NOMO-1 (cell line): Measurements from ENCODE around the gene CRYBG2.
A peak's percentile ranks its signal among the peaks of the same experiment; 100 is the strongest.

Experiments
- DNase-seq, 2 experiments: peaks; one replicate each; lab custom pipeline; 2025; ENCODE audit not compliant: unreplicated experiment in 2 of 2; lab: John Stamatoyannopoulos, UW

CRYBG2 gene

DNA sequence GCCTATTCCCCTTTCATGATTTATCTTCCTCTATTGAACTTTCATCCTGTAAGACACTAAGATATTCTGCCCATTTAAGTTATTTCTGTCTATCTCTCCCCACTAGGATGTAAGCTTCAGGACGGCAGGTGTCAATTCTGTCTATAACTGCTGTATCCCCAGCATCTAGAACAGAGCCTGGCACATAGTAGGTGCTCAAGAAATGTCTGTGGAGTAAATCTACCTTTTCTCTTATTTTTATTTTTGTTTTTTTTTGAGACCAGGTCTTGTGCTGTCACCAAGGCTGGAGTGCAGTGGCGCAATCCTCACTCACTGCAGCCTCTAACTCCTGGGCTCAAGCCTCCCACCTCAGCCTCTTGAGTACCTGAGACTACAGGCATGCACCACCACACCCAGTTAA, 30.5 kb downstream of the CRYBG2 start:
- DNase-seq: no peak

DNA sequence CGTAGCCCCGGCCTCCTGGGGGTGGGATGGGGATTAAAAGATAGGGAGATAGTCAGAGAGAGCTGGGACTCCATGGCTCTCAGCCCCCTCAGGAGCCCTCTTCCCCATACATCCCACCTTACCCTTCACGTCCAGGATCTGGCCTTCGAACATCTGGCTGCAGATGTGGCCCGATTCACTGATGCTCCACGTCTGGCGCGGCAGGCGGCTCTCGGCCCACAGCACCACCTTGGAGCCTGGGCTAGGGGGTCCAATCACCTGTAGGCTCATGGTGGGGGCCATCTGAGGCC, 31.9 kb downstream of the CRYBG2 start:
- DNase-seq: no peak

DNA sequence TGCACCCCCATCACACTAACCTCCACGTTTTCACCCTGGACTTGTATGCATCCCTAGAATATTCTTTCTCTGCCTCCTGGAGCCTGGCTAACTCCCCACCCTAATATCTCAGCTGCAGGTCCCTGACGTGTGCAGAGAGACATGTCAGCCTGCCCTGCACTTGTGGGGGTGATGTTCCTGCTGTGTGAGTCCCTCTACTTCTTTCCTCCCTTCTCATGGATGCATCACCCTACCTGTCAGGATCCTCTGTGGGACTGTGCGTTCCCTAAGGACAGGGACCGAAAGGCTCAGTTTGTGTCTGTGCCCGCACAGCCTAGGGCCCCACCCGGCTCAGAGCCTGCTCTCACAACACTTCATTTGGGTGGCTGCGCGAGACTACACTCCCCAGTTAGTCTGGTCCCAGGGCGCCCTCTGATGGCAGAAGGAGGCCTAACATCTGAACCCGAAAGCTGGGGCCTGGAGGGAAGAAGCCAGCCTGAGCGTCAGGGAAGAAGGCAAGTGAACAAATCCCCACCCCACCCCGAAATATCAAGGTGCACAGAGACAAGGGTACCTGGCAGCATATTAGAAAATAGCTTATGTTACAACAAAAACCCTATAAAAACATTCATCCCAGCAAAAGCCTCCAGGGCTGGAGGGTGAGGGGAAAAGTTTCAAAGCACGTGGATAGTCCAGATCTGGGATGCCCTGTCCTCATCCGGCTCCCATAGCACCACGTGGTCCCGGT, 32.5 kb downstream of the CRYBG2 start:
- DNase-seq: peak; percentile 78 to 79

DNA sequence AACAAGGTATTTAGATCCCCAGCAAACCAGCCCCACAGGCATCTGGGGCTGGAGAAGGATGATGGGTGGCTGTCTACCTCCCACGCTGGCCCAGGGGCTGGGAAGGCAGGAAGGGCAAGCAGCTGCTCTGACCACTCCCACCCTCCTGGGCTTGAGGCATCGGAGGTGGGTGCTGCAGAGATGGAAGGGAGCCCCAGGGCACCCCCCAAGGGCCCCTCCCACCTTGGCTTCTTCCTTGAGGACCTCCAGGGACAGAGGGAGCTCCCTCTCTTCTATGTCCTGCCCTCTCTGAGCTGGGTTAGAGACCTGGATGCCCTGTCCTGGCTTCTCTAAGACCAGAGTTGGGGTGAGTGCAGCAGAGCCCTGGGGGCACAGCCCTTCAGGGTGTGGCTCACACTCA, 33.0 kb downstream of the CRYBG2 start:
- no peak for DNase-seq

DNA sequence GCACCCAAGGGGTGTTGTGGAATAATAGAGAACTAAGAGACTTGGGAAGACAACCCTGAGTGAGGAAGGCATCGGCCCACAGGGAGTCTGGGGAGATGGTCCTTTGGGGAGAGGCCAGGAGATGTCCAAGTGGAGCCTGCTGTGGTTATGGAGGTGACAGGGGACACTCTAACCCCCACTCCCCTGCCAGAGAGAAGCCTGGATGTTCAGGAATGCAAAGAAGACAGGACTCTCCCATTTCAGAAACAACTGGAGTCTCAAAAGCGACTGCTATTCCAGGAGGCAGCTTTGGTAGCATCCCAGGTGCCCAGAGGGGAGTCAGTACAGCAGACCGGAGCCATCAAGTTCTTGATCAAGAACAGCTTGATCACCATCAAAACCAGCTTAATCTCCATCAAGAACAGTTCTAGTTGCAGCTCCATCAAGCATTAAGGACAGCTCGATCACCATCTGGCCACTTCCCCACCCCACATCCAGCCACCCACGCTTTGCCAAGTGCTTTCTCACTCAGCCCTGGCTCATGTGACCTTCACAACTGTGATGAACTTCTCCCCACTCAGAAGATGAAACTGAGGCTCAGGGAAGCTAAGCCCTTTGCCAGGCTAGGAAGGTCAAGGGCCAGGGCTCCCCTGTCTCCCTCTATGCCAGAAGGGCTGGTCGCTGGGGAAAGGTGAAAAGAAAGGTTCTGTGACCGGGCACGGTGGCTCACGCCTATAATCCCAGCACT, 35.4 kb downstream of the CRYBG2 start:
- DNase-seq: no peak

DNA sequence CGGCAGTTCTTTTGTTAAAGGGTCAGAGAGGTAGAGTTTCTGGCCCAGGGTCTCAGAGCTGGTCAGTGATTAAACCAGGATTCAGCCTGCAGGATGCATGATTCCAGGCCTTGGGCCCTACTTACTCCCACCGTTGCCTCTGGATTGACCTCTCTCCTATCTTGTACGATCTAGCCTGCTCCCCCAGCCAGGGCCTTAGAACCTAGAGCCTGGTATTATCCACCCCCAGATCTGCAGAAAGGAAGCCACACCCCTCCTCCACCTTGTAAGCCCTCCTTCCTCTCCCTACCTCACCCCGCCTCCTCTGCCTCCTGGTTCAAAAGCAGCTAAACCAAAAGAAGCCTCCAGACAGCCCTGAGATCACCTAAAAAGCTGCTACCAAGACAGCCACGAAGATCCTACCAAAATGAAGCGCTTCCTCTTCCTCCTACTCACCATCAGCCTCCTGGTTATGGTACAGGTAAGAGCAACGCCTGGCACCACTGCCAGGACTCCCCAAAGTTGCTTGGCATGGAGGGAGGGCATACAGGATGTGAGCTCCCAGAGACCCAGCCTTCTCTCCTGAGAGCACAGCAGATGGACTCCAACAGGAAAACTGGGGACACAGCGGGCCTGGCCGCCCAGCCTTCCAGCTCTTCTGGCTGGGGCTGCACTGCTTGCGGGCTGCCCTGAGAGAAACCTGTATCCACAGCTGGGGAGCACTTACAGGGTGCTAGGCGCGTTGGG, 36.2 kb downstream of the CRYBG2 start, which contains the start of gene CD52:
CD52 (plus strand) TSS at position 347 of the 726 bp plus-strand sequence; CDS start at position 407, 60 bp downstream.
- DNase-seq: peak; percentile 41 to 69

DNA sequence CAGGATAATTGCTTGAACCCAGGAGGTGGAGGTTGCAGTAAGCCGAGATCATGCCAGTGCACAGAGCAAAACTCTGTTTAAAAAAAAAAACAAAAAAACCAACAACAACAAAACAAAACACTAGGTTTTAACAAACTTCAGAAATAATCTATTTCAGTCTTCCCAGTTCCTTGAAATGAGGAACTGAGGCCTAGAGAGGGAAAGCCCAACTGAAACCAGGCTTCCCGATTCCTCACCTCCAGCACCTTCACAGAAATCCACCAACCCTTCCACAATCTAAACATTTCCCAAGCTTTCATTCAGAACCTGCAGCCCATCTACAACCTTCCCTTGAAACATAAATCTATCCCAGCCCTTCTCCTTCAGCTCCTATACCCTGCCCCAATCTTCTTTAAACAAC, 36.8 kb downstream of the CRYBG2 start:
- DNase-seq: no peak

DNA sequence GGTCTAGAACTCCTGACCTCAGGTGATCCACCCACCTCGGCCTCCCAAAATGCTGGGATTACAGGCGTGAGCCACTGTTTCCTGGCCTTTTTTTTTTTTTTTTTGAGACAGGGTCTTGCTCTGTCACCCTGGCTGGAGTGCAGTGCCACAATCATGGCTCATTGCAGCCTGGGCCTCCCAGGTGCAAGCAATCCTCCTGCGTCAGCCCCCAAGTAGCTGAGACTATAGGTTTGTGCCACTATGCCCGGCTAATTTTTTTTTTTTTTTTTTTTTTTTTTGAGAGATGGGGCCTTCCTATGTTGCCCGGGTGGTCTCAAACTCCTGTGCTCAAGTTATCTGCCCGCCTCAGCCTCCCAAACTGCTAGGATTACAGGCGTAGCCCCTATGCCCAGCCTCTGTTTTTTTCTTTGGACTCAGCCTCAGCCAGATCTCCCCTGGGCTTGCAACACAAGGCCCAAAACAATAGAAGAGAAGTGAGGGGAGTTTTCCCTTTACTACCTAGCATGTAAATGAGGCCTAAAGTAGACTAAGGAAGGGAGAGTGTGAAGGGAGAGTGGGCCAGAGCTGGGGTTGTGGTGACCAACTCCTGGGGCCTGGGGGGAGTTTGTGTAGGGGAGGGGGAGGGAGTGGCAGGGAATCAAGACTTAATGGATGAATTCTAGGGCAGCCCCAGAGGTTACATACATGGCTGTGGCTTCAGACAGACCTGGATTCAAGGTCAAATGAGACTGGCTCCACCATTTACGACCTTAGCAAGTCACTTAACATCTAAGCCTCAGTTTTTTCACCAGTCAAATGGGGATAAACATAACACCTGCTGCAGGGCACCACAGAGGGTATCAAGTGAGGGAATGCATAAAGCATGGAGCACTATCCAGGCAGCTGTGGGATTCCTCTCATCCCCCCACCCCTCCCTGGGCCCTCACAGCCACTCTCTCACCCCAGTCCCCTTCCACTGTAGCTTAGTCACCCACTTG, 37.8 kb downstream of the CRYBG2 start:
- no peak for DNase-seq

DNA sequence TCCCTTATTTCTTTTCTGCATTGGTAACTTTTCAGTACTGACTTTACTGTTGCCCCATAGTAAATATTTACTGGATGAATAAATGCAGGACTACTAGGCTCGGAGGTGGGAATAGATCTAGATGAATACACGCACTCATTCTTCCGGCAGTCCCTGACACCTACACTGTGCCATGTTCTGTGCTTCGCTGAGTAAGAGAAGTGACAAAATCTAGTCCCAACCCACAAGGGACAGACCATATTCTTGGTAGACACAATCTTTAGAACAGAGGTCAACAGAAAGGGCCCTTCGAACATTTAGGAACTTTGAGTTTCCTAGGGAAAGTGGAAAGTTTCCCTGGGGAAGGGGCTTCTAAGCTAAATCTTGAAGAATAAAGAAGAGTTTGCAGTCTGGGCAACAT, 39.4 kb downstream of the CRYBG2 start:
- DNase-seq: no peak

DNA sequence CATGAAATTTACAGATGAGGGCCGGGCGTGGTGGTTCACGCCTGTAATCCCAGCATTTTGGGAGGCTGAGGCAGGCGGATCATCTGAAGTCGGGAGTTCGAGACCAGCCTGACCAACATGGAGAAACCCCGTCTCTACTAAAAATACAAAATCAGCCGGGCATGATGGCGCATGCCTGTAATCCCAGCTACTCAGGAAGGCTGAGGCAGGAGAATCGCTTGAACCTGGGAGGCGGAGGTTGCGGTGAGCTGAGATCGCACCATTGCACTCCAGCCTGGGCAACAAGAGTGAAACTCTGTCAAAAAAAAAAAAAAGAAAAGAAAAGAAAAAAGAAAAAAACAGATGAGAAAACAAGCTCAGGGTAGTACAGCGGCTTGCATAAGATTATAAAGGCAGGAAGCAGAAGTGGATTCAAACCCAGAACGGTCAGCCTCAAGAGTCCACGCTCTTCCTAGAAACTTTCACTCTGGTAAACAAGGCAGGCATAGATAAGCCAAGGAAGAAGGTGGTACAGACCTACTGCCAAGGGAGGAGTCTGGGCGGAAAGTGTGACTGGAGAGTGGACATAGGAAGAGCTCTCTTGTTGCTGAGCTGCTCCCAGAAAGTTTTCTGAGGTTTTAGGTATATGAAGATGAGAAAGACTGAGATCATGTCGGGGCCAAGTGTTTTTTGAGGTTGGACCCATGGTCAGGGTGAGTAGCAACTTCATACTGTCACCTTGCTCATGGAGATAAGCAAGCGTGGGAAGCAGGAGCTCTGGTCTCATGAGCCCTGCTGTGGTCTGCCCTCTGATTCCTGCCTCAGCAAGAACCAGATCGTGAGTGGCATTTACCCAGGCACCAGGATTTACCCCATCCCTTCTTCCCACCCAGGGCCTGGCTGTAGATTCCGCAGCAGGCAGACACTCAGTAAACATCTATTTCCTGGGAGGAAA, 45.7 kb downstream of the CRYBG2 start:
- peak in 1 of 2 experiments; percentile 10 for DNase-seq

DNA sequence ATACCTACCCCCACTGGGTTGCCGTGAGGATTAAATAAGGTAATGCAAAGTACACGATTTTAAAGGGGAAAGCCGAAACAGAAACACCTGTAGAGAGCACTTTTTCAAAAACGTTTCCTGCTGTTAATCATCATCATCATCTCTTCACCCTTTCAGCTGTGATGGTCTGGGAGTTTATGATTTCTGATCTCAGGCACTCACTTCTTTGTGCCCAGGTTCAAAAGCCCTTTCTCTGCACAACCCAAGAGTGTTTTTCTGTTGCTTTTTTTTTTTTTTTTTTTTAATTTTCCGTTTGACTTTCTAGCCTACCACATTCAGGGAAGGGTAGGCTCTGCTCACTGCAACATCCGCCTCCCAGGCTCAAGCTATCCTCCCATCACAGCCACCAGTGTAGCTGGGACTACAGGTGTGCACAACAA, 46.6 kb downstream of the CRYBG2 start:
- no peak for DNase-seq

DNA sequence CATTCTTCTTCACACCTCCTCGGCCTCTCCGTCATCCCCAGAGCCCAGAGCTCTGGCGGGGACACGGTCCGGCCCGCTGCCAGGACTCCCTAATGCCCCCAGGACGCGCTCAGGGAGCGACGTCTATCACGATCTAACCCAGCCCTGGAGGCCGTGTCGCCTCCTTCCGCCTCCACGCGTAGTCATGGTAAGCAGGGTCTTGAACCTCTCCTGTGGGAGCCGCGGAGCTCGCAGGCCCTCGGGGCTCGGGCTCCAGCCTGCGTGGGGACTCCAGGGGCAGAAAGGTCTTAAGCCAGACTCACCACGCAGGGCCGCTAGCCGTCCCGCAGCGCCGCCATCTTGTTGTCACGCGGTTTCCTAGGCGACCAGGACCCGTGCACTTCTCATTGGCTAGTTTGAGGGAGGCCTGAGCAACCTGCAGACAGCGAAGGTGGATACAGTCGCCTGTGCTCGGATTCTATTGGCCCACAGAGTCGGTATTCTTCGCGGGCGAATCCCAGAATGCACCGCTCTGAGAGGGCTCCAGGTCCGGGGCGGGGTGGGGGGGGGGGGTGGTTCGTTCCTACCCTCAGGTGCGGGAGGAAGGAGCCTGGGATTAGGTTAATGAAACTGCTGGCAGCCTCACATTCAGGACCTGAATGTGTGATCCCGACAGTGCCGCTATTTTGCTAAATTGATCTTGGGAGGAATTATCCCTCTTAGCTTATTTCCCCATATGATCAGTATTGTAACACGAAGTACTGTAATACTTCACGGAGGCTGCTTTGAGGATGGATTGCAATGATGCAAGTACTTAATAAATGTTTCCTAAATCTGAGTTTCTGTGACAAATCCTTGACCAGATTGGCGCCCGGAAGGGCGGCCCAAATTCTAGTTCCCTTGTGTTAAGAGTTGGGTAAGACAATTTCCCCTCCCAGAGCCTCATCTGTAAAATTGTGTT, 47.4 kb downstream of the CRYBG2 start, which contains the start of gene UBXN11:
UBXN11 (minus strand) TSS at position 347 of the 940 bp plus-strand sequence. CDS start 3,753 bp downstream, outside the sequence.
- DNase-seq: peak; percentile 96

DNA sequence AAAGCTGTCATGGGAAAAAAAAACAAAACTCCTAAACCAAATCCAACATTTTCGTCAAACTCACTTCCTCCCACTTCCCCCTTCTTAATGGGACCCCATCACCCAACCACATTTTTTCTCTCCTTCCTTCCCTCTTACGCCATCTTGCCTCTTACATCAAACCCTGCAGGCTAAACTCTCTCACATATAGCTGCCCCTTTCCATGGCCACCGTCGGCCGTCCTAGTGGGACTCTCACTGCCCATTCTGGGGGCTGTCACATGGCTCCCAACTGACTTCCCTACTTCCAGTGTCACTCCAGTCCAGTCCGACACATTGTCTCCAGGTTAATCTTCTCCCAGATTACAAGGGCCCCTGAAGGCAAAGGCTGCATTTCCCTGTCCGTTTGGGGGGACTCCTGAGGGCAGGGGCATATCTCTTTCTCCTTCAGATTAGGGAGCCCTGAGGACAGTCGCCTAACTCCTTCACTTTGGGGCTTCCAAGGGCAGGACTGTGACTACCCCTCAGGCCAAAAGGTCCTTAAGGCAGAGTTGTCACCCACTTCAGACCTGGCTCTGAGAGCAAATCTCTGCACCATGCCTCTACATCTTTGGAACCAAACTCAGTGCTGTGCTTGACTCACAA, 48.2 kb downstream of the CRYBG2 start:
- DNase-seq: peak; percentile 44 to 74

DNA sequence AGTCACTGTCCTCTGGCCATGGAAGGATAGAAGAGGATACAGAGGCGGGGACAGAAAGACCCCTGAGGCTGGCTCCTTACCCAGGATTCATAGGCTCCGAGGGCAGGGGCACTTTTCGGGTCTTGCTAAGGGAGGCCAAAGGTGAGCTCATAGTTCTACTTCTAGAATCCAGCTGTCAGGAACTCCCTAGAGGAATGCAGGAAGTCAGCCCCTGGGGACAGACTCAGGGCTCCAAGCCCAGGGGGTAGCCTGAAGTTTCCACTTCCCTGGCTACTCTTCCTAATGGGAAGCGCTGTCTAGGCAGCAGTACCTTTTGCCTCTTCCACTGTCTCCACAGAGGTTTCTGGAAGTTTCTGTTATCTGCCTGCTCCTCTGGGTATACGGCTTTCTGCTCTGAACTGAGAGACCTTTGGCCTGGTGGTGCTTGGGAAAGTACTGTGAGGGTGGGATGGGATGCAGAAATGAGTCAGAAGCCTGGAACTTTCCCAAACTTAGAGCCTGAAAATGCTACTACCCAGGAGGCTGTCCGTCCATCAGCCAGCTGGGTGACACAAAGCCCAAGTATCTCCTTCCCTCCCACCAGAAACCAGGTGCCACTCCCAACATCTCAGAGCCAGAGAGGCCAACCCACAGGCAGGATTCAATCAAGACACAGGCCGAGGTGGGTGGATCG, 51.1 kb downstream of the CRYBG2 start:
- DNase-seq: no peak

DNA sequence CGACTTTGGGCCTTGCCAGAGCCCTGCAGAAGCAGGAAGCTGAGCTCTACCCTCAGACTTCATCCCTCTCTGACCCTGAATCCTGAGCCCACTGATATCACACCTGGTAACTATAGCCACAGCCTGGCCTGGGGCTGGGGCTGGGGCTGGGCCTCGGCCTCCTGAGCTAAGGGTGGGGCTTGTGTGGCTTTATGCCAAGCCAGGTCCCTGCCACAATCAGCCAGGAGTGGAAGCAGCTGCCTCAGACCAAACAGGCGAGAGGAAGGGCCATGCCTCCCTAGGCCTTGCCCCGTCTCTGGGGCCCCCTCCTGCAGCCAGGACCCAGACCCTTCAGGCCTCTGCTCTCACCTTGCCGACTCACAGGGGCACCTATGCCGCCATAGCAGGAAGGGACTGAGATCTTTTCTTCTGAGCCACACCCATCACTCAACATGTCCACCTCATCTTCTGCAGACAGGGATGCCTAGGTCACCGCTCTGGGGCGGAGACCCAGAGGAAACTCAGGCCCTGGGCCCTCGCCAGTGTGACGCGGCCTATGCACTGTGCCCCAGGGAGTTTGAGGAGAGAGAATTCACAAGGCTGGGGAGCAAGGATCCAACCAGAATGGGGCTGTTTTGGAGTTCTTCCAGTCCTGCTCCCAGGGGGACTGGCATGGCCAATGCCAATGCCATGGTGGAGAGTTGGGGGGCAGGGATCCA, 53.2 kb downstream of the CRYBG2 start:
- DNase-seq: no peak

DNA sequence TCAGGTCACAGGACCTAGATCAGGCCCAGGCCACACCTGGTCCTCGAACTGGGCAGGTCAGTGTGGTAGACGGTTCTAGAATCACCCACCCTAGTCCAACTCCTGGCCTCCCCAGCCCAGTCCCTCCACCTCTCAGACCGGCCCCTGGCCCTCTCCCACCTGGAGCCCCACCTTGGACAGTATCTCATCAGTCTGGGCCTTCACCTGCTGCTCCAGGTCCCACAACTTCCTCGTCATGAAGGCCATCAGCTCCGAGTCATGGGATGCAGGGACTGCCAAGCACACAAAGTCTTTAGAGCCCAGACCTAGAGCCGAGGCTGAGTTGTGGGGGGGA, 56.2 kb downstream of the CRYBG2 start:
- DNase-seq: no peak
